Fibroblast of lung (primary cell): ENCODE data around the gene CDC37.

Source experiments
- EZH2 ChIP-seq: IDR thresholded peaks from 2 replicates; pipeline ENCODE4 v1.5.1; 2012; ENCODE audit warnings: low read length, control low read depth, mild to moderate bottlenecking; ENCODE audit errors: missing control alignments
- TF ChIP-seq, protein P1 (sequence below), 2 donors: IDR thresholded peaks in 1 of 2; conservative IDR thresholded peaks in 1 of 2; 1 replicate in 1 of 2; 2 replicates in 1 of 2; pipeline ENCODE4 v1.5.1; 2011 to 2012; ENCODE audit warnings: low read length in 2 of 2, control low read depth in 1 of 2, inconsistent platforms in 1 of 2, low read depth in 1 of 2, mild to moderate bottlenecking in 1 of 2

DNA sequence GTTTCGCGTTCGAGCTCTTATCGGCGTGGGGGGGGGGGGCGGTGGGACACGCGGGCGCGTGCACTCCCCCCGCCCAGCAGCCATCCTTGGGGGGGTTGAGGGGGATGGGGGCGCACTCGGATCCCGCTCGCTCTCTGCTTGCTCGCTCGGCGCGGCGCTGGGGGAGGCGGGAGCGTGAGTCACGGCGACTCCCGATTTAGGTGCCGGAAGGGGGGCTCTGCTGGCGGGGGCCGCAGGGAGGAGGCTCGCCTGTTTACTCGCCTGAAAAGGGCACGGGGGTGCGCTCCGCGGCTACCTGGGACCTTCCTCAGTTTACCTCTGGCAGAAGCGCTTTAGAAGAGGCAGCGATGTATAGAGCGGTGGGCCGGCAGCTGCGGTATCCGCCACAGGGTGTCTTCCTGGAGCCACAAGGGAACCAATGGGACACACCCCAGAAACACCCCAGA, 15.9 kb upstream of the CDC37 start:
- TF ChIP-seq, protein P1, sequence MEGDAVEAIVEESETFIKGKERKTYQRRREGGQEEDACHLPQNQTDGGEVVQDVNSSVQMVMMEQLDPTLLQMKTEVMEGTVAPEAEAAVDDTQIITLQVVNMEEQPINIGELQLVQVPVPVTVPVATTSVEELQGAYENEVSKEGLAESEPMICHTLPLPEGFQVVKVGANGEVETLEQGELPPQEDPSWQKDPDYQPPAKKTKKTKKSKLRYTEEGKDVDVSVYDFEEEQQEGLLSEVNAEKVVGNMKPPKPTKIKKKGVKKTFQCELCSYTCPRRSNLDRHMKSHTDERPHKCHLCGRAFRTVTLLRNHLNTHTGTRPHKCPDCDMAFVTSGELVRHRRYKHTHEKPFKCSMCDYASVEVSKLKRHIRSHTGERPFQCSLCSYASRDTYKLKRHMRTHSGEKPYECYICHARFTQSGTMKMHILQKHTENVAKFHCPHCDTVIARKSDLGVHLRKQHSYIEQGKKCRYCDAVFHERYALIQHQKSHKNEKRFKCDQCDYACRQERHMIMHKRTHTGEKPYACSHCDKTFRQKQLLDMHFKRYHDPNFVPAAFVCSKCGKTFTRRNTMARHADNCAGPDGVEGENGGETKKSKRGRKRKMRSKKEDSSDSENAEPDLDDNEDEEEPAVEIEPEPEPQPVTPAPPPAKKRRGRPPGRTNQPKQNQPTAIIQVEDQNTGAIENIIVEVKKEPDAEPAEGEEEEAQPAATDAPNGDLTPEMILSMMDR (conservative IDR thresholded peaks at IDR 0.05 in 1 of 2, IDR thresholded peaks at IDR 0.05 in 1 of 2; ENCODE audit: low read depth in 1 of 2, low read length in 2 of 2), result no peak
- TF ChIP-seq EZH2, result no peak
